ENCODE data around the gene ATP8B1. TPM values are rescaled to one million over a fixed set of nuclear protein-coding genes. Genes with fewer than 3 reads are reported as not detected.
A peak's percentile ranks its signal among the peaks of the same experiment; 100 is the strongest.

Gene ATP8B1
- total RNA-seq, 2 donors from 2014 or later, result 33.5 to 103 TPM

- H3K9me3 ChIP-seq, result no peaks in the 10 kb centered on the region
- H3K4me3 ChIP-seq, result no peak overlapping the region
- TF ChIP-seq CTCF (IDR thresholded peaks at IDR 0.05), result no peak
- TF ChIP-seq POLR2A (IDR thresholded peaks at IDR 0.05), result no peak
- TF ChIP-seq POLR2AphosphoS5 (IDR thresholded peaks at IDR 0.05), result peak; percentile 59
- peak overlapping the region; percentile 56 to 65 for H3K27ac ChIP-seq
- peaks cover 10% of the 10 kb centered on the region for H3K4me1 ChIP-seq (replicated peaks)
- DNase-seq (ENCODE audit: low spot score), result peak; percentile 56
- no peaks in the 10 kb centered on the region for H3K27me3 ChIP-seq (replicated peaks; ENCODE audit: insufficient read depth)
- intact Hi-C loops (cut with DNase I), result no loop called here
- 40% methylated on average over 3 of the region's 3 CpGs for WGBS
- H3K36me3 ChIP-seq, result no peaks in the 10 kb centered on the region
Measured at GRCh38 chr18:57771193-57771592, 31.9 kb downstream of the ATP8B1 start.

GRCh38 chr18:57768537-57769326 is 34.4 kb downstream of the ATP8B1 start:
- Histone ChIP-seq H3K9me3 (no peaks in the 10 kb centered on the region), H3K27ac (no peak overlapping the region), H3K36me3 (no peaks in the 10 kb centered on the region), H3K27me3 (replicated peaks; ENCODE audit: insufficient read depth) (no peaks in the 10 kb centered on the region), H3K4me1 (replicated peaks) (peaks cover 7% of the 10 kb centered on the region), H3K4me3 (no peak overlapping the region)
- intact Hi-C loops (cut with DNase I), result no loop called here
- WGBS, result 52% methylated on average over 8 of the region's 8 CpGs
- no peak for DNase-seq (ENCODE audit: low spot score)
- peak; percentile 44 for TF ChIP-seq POLR2AphosphoS5 (IDR thresholded peaks at IDR 0.05)
- TF ChIP-seq POLR2A (IDR thresholded peaks at IDR 0.05), result no peak

- no peaks in the 10 kb centered on the region for H3K27me3 ChIP-seq (replicated peaks; ENCODE audit: insufficient read depth)
- H3K9me3 ChIP-seq, result no peaks in the 10 kb centered on the region
- no peak for DNase-seq (ENCODE audit: low spot score)
- intact Hi-C loops (cut with DNase I), result no loop called here
- TF ChIP-seq CTCF (IDR thresholded peaks at IDR 0.05), result no peak
- TF ChIP-seq POLR2AphosphoS5 (IDR thresholded peaks at IDR 0.05), result no peak
- TF ChIP-seq POLR2A (IDR thresholded peaks at IDR 0.05), result no peak
- H3K36me3 ChIP-seq, result no peaks in the 10 kb centered on the region
- peaks cover 7% of the 10 kb centered on the region for H3K4me1 ChIP-seq (replicated peaks)
- 83% methylated on average over 12 of the region's 12 CpGs for WGBS
- H3K4me3 ChIP-seq, result no peak overlapping the region
- H3K27ac ChIP-seq, result no peak overlapping the region
Measured at GRCh38 chr18:57767259-57768050, 35.7 kb downstream of the ATP8B1 start.

GRCh38 chr18:57764995-57765394 is 38.1 kb downstream of the ATP8B1 start:
- Histone ChIP-seq H3K4me3 (no peak overlapping the region), H3K9me3 (no peaks in the 10 kb centered on the region), H3K4me1 (replicated peaks) (no peaks in the 10 kb centered on the region), H3K27ac (no peak overlapping the region), H3K36me3 (no peaks in the 10 kb centered on the region), H3K27me3 (replicated peaks; ENCODE audit: insufficient read depth) (no peaks in the 10 kb centered on the region)
- intact Hi-C loops (cut with DNase I), result no loop called here
- TF ChIP-seq POLR2A (IDR thresholded peaks at IDR 0.05) (no peak), CTCF (IDR thresholded peaks at IDR 0.05) (no peak), POLR2AphosphoS5 (IDR thresholded peaks at IDR 0.05) (no peak)
- 95% methylated on average over 2 of the region's 2 CpGs for WGBS
- no peak for DNase-seq (ENCODE audit: low spot score)

- WGBS, result 88% methylated on average over 8 of the region's 8 CpGs
- no peak overlapping the region for H3K4me3 ChIP-seq
- DNase-seq (ENCODE audit: low spot score), result no peak
- no peak overlapping the region for H3K27ac ChIP-seq
- intact Hi-C loops (cut with DNase I), result no loop called here
- TF ChIP-seq POLR2AphosphoS5 (IDR thresholded peaks at IDR 0.05) (no peak), POLR2A (IDR thresholded peaks at IDR 0.05) (no peak), CTCF (IDR thresholded peaks at IDR 0.05) (no peak)
- H3K27me3 ChIP-seq (replicated peaks; ENCODE audit: insufficient read depth), result no peaks in the 10 kb centered on the region
- H3K36me3 ChIP-seq, result no peaks in the 10 kb centered on the region
- no peaks in the 10 kb centered on the region for H3K9me3 ChIP-seq
- no peaks in the 10 kb centered on the region for H3K4me1 ChIP-seq (replicated peaks)
Measured at GRCh38 chr18:57764087-57764486, 39.0 kb downstream of the ATP8B1 start.

Data from prostate gland (tissue), 2 donors.